ENCODE data around the gene OMP. TPM values are rescaled to one million over a fixed set of nuclear protein-coding genes. Genes with fewer than 3 reads are reported as not detected.

The OMP gene
- total RNA-seq, 4 donors from 2014 or later = 1.1 TPM; not detected in 3

GRCh38 chr11:77086521-77087472 is 15.8 kb upstream of the OMP start:
- Histone ChIP-seq H3K27ac (peak overlapping the region; percentile 3 to 69 (median 24)), H3K4me1 (peaks cover 23 to 80% (median 25%) of the 10 kb centered on the region in 3 donors), H3K27me3 (no peaks in the 10 kb centered on the region), H3K36me3 (peaks cover 0 to 5% (median 0%) of the 10 kb centered on the region in 3 donors), H3K9me3 (no peaks in the 10 kb centered on the region), H3K4me3 (no peak overlapping the region)
- 67 to 97% methylated on average over 5 to 6 of the region's 23 CpGs for WGBS, 2 donors
- no peak for DNase-seq
- no peak for TF ChIP-seq POLR2A (IDR thresholded peaks at IDR 0.05)
- no peak for TF ChIP-seq CTCF (IDR thresholded peaks at IDR 0.05)
- intact Hi-C loops (cut with DNase I) = no loop called here

GRCh38 chr11:77087723-77088225 is 14.9 kb upstream of the OMP start:
- peak overlapping the region; percentile 0 to 69 (median 12) for H3K27ac ChIP-seq
- H3K9me3 ChIP-seq = no peaks in the 10 kb centered on the region
- H3K4me1 ChIP-seq = peaks cover 17 to 71% (median 20%) of the 10 kb centered on the region in 3 donors
- no peak for TF ChIP-seq CTCF (IDR thresholded peaks at IDR 0.05)
- no peak for TF ChIP-seq POLR2A (IDR thresholded peaks at IDR 0.05)
- intact Hi-C loops (cut with DNase I) = no loop called here
- peaks cover 0 to 5% (median 0%) of the 10 kb centered on the region in 3 donors for H3K36me3 ChIP-seq
- H3K27me3 ChIP-seq = no peaks in the 10 kb centered on the region
- DNase-seq = no peak
- WGBS, 2 donors = 89 to 97% methylated on average over 4 to 8 of the region's 9 CpGs
- H3K4me3 ChIP-seq = no peak overlapping the region

GRCh38 chr11:77088236-77089003 is 14.2 kb upstream of the OMP start:
- WGBS, 2 donors = 57 to 64% methylated on average over 7 to 8 of the region's 11 CpGs
- H3K36me3 ChIP-seq = peaks cover 0 to 5% (median 0%) of the 10 kb centered on the region in 3 donors
- DNase-seq = no peak
- TF ChIP-seq POLR2A (IDR thresholded peaks at IDR 0.05) (no peak), CTCF (IDR thresholded peaks at IDR 0.05) (no peak)
- no peak overlapping the region for H3K4me3 ChIP-seq
- H3K4me1 ChIP-seq = peaks cover 11 to 64% (median 15%) of the 10 kb centered on the region in 3 donors
- peak overlapping the region; percentile 0 to 69 (median 12) for H3K27ac ChIP-seq
- intact Hi-C loops (cut with DNase I) = no loop called here
- H3K27me3 ChIP-seq = no peaks in the 10 kb centered on the region
- H3K9me3 ChIP-seq = no peaks in the 10 kb centered on the region

- Histone ChIP-seq H3K4me1 (peaks cover 11 to 58% (median 14%) of the 10 kb centered on the region in 3 donors), H3K27ac (peak overlapping the region in 1 of 4 donors; percentile 69)
- DNase-seq = no peak
Observed at GRCh38 chr11:77089004-77089545, 13.6 kb upstream of the OMP start.

More at GRCh38 chr11:77089004-77089545, 13.6 kb upstream of the OMP start:
- H3K36me3 ChIP-seq = peaks cover 0 to 10% (median 0%) of the 10 kb centered on the region in 3 donors
- no peaks in the 10 kb centered on the region for H3K27me3 ChIP-seq
- TF ChIP-seq POLR2A (IDR thresholded peaks at IDR 0.05) (no peak), CTCF (IDR thresholded peaks at IDR 0.05) (no peak)
- H3K4me3 ChIP-seq = no peak overlapping the region
- WGBS, 2 donors = 80 to 88% methylated on average over 3 of the region's 3 CpGs
- intact Hi-C loops (cut with DNase I) = no loop called here
- H3K9me3 ChIP-seq = no peaks in the 10 kb centered on the region

All from esophagus squamous epithelium (tissue), 5 donors.